Measurements from ENCODE around the gene ALK.

ALK gene

DNA sequence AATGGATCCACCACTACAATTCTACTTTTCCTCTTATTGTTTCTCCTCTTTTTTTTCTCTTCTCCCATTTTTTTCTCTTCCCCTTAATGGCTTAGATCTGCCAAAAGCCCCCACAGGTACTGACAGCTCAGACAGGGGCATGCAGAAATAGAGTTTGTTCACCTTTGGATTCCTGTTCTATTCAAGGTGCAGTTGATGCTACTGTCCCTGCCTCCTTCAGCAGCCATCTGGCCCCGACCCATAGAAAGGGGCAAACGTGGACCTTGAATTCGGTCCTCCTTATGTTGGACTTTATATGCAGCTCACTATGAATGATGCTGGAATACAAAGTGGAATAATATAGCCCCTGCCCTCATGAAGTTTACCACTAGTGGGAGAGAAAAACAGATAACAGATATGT lies 27.7 kb upstream of the ALK start:
- TF ChIP-seq, protein P1, sequence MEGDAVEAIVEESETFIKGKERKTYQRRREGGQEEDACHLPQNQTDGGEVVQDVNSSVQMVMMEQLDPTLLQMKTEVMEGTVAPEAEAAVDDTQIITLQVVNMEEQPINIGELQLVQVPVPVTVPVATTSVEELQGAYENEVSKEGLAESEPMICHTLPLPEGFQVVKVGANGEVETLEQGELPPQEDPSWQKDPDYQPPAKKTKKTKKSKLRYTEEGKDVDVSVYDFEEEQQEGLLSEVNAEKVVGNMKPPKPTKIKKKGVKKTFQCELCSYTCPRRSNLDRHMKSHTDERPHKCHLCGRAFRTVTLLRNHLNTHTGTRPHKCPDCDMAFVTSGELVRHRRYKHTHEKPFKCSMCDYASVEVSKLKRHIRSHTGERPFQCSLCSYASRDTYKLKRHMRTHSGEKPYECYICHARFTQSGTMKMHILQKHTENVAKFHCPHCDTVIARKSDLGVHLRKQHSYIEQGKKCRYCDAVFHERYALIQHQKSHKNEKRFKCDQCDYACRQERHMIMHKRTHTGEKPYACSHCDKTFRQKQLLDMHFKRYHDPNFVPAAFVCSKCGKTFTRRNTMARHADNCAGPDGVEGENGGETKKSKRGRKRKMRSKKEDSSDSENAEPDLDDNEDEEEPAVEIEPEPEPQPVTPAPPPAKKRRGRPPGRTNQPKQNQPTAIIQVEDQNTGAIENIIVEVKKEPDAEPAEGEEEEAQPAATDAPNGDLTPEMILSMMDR (IDR thresholded peaks at IDR 0.05): no peak

DNA sequence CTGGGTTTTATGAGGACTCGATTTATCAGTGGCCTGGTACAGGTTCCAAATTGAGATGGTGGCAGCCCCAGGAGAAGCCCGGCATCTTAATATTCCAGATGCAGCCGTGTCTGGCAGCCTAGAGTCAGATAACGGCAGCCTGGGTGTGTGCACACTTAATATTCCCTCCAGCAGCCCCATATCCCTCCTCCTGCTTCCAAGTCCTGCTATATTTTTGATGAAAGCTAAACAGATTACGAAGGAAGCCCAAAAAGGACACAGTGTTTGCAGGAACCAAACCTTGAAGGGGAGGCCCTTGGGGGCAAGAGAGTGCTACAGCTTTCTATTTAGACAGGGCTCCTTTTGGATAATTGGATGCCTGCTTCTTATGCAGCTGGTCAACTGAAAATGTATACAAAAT lies 25.1 kb upstream of the ALK start:
- TF ChIP-seq, protein P1 (IDR thresholded peaks at IDR 0.05): no peak

DNA sequence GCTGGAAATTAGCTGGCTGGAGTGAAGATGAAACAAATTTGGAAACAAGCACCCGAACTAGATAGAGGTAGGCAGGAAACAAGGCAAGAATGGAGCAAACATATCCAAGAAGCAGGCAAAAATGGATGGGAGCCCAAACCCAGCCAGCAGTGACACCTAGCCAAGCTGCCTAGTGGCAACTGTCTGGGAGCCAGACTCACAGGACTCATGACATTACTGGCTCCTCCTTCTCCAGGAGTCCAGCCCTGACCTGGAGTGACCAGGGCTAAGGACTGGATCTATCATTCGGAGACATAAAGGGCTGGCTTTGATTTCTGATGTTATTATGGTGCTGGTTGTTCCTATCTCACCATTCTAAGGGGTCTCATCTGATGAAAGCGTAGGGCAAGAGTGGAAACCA lies 21.3 kb upstream of the ALK start:
- TF ChIP-seq, protein P1 (IDR thresholded peaks at IDR 0.05): no peak

DNA sequence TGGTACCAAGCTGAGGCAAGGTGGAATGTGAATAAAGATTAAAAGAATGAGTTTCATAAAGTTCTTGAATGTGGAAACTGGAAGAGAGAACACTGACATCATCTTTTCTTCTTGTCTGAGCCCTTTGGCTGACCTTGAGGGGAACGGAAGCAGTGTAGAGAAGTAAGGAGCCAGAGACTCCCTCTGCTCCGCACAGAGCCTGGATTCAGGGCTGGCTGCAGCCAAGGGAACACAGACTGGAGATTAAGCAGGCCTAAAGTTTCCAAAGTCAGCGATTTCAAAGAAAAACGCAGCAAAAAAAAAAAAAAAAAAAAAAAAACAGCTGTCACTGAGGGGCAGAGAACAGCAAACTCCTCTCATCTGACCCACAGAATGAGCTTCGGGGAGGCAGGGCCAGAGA lies 19.3 kb upstream of the ALK start:
- TF ChIP-seq, protein P1 (IDR thresholded peaks at IDR 0.05): no peak

DNA sequence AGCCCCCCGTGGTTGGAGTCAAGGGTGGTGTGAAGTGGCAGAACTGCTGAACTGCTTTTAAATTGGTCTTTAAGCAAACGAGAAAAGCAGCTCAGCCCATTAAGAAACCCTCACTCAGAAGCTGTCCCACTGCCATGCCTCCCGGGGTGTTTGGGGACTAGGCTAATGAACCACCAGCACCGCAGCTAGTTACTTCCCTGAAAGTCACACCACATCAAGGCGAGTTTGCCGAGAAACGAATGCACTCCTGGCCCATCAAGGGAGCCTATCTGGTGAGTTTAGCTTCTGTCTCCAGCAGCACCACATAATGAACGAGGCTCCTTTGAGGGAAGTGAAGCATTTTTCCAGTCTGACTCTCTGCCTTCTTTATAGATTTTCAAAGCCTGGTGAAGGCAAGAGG lies 14.6 kb upstream of the ALK start:
- TF ChIP-seq, protein P1 (IDR thresholded peaks at IDR 0.05): no peak

DNA sequence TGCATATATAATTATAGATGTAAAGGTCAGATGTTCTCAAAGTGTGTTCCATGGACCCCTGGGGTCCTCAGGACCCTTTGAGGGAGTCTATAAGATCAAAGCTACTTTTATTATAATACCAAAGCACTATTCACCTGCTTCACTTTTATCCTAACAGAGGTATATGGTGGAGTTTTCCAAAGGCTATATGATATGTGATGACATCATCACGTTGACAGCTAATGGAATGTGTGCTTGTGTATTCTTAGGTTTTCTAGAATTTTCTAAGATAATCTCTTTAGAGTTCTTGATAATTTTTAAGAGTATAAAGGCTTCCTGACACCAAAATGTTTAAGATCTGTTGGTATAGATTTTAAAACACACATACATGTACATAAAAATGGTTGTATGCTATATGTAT lies 10.4 kb upstream of the ALK start:
- TF ChIP-seq, protein P1 (IDR thresholded peaks at IDR 0.05): no peak

DNA sequence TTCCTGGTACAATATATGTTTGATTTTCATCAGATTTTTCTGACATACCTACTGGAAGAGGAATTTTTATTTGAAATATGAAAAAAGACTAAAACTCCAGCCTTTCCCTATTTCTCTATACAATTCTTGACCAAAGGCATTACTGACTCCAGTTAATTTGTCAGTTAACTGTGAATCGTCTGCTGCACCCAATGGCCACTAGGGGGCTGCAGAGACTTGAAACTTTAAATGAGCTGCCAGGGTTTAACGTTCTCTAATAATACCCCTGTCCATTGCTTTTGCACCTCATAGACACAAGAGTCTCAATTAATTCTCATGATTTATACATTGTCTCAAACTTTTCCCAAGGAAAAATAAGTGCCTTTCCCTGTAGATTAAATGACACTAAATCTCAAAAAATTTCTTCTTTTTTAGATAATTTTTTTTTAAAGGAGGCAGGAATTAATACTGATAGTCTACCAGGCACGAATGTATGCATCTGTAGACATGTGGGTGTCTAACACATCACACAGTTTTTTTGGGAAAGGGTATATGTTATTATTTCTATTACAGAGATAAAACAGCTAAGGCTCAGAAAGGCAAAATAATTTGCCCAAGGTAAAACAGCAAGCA lies 1.8 kb upstream of the ALK start:
- TF ChIP-seq, protein P1 (IDR thresholded peaks at IDR 0.05): peak; percentile 87

DNA sequence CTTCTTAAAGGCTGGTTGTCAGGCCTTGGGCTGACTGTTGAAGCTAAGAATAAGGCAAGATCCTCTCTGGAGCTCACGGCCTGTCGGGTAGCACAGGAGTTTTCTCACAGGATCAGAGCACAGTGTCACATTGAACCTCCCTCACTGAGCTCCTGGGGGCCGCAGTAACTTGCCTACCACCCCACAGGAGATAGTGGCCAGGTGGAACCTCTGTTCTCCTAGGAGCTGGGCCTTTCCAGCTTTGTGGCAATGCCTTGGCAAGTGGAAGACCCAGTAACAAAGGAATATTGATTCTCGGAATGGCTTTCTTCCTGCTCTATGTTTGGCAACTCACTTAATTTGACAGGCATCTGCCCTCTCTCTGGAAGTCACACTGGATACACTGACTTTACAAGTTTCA lies 1.2 kb upstream of the ALK start:
- TF ChIP-seq, protein P1 (IDR thresholded peaks at IDR 0.05): no peak

All from LNCAP (cell line).